Ovary (tissue), 9 donors: ENCODE data around the gene SRSF3. TPM values are rescaled to one million over a fixed set of nuclear protein-coding genes. Genes with fewer than 3 reads are reported as not detected.
A peak's percentile ranks its signal among the peaks of the same experiment; 100 is the strongest.

Source experiments
- DNase-seq, 5 donors: peaks; one replicate each; pipeline ENCODE4 v3.0.0-alpha.2; 2019 to 2020
- H3K27ac ChIP-seq, 2 donors: fragments of 200-600 bp; one replicate each; pipeline versions ENCODE4 v1.5.1 to v1.8.0; 2019 to 2022
- H3K27me3 ChIP-seq: fragments of 200-600 bp; one replicate; pipeline ENCODE4 v1.8.0; 2022
- H3K36me3 ChIP-seq: fragments of 200-600 bp; sonication (generic); one replicate; pipeline ENCODE4 v1.5.1; 2019
- H3K4me1 ChIP-seq: one replicate; pipeline ENCODE4 v1.8.1; 2013; ENCODE audit warnings: mild to moderate bottlenecking, moderate library complexity; ENCODE audit not compliant: insufficient read depth
- H3K4me3 ChIP-seq: fragments of 200-600 bp; sonication (generic); one replicate; pipeline ENCODE4 v1.5.1; 2017
- H3K9me3 ChIP-seq, 2 donors: fragments of 200-600 bp in 1 of 2; sonication (generic) in 1 of 2; one replicate each; pipeline versions ENCODE4 v1.5.1 to v1.8.1; 2013 to 2019; ENCODE audit warnings: mild to moderate bottlenecking in 1 of 2, moderate library complexity in 1 of 2
- EP300 ChIP-seq: sonication (generic); formaldehyde crosslinking; IDR thresholded peaks from one replicate; pipeline ENCODE4 v1.6.1; 2017; ENCODE audit warnings: antibody characterized with exemption
- POLR2A ChIP-seq: fragments of 450-650 bp; IDR thresholded peaks from one replicate; pipeline ENCODE4 v1.6.1; 2017; ENCODE audit warnings: antibody characterized with exemption, mild to moderate bottlenecking, moderate library complexity
- WGBS, 3 donors: extraction: QIAGEN DNeasy Blood & Tissue Kit in 1 of 3; methylation state at CpG; one replicate each; pipeline versions ENCODE4 v1.1.5 to v1.1.7; 2013 to 2017; 5-methylcytosine and 5-hydroxymethylcytosine counted together
- intact Hi-C, 4 donors: fragments of 100-400 bp; cut with DNase I; formaldehyde crosslinking; loops; one replicate each; pipeline versions ENCODE4 v1.11.0 to v1.15.1; 2022 to 2023
- polyA plus RNA-seq, 2 donors: library from polyadenylated mRNA; stranded (reverse); fragments of 200-250 nt in 1 of 2; fragments of 350-450 nt in 1 of 2; fragmentation: Illumina TruSeq in 1 of 2; extraction: RNeasy Lipid Tissue Mini Kit (QIAGEN cat#74804) in 1 of 2; gene quantifications; one replicate each; pipeline ENCODE4 v1.2.3, GENCODE V29; 2013 to 2014
- total RNA-seq, 7 donors: library from RNA; depleted of rRNA in 2 of 7; stranded (reverse); fragments of >200 nt in 2 of 7; fragmentation: NEBNext Ultra II Directional in 3 of 7; extraction: Animal tissue kit (Norgen Biotek cat#: 25700) in 3 of 7; gene quantifications; one replicate each; pipeline versions ENCODE4 v1.1.0 to v1.2.4, GENCODE V29; 2016 to 2023
- TF ChIP-seq, protein P1 (sequence below), 3 donors: fragments of 450-650 bp in 2 of 3; fragments of 200-600 bp in 1 of 3; IDR thresholded peaks; one replicate each; pipeline versions ENCODE4 v1.5.1 to v1.8.0; 2016 to 2022; ENCODE audit warnings: antibody characterized with exemption in 3 of 3, mild to moderate bottlenecking in 1 of 3
- donor health status: DM: no; HTN: no; CAD: no; lungs with moderate emphysema.
- donor health status: DM: no; HTN: no; CAD: no.
- donor health status: Bipolar disorder and iron deficiency.
- donor health status: DM: yes; HTN: yes; CAD: no.
- donor health status: DM: no; HTN: no; CAD: no.
- donor health status: DM: yes; HTN: yes; CAD: no.

The SRSF3 gene
- total and polyA plus RNA-seq, 9 donors: 146 to 345 (median 279) TPM

- intact Hi-C loops: loop anchor here in 2 of 4 donors (5.0 to 10.0 kb wide), 3 partner anchors 48 to 173 kb away; partner anchors contain the start of genes STK38 (in 2 of the 2), KCTD20 (in 1 of the 2) and PXT1 (in 1 of the 2)
These were observed 868 bp downstream of the SRSF3 start for GRCh38 chr6:36594816-36595643.

GRCh38 chr6:36596356-36596755 is 2.2 kb downstream of the SRSF3 start:
- Histone ChIP-seq H3K36me3 (no peaks in the 10 kb centered on the region), H3K9me3 (no peaks in the 10 kb centered on the region), H3K27ac (peak overlapping the region; percentile 88 to 93), H3K4me1 (peaks cover 15% of the 10 kb centered on the region), H3K4me3 (peak overlapping the region; percentile 79), H3K27me3 (no peaks in the 10 kb centered on the region)
- whole genome bisulfite sequencing, 3 donors: 1% methylated on average over 5 of the region's 5 CpGs
- TF ChIP-seq, protein P1, sequence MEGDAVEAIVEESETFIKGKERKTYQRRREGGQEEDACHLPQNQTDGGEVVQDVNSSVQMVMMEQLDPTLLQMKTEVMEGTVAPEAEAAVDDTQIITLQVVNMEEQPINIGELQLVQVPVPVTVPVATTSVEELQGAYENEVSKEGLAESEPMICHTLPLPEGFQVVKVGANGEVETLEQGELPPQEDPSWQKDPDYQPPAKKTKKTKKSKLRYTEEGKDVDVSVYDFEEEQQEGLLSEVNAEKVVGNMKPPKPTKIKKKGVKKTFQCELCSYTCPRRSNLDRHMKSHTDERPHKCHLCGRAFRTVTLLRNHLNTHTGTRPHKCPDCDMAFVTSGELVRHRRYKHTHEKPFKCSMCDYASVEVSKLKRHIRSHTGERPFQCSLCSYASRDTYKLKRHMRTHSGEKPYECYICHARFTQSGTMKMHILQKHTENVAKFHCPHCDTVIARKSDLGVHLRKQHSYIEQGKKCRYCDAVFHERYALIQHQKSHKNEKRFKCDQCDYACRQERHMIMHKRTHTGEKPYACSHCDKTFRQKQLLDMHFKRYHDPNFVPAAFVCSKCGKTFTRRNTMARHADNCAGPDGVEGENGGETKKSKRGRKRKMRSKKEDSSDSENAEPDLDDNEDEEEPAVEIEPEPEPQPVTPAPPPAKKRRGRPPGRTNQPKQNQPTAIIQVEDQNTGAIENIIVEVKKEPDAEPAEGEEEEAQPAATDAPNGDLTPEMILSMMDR (IDR thresholded peaks at IDR 0.05): no peak
- TF ChIP-seq EP300: no peak
- no peak for TF ChIP-seq POLR2A
- intact Hi-C loops: loop anchor here in 2 of 4 donors (5.0 to 10.0 kb wide), 2 partner anchors 152 to 174 kb away; partner anchors contain the start of genes KCTD20 (in 1 of the 2) and PXT1 (in 1 of the 2)
- DNase-seq: no peak

More at GRCh38 chr6:36594816-36595643, 868 bp downstream of the SRSF3 start:
- no peaks in the 10 kb centered on the region for H3K27me3 ChIP-seq
- 0 to 1% (median 0%) methylated on average over 15 of the region's 15 CpGs for WGBS, 3 donors
- H3K27ac ChIP-seq: peak overlapping the region; percentile 88 to 93
- H3K4me1 ChIP-seq: peaks cover 14% of the 10 kb centered on the region
- peak in 4 of 5 donors; percentile 39 to 74 (median 48) for DNase-seq
- peak overlapping the region; percentile 79 for H3K4me3 ChIP-seq
- H3K9me3 ChIP-seq: no peaks in the 10 kb centered on the region
- no peaks in the 10 kb centered on the region for H3K36me3 ChIP-seq
- TF ChIP-seq EP300 (no peak), POLR2A (no peak)
- TF ChIP-seq, protein P1 (IDR thresholded peaks at IDR 0.05): no peak

DNA sequence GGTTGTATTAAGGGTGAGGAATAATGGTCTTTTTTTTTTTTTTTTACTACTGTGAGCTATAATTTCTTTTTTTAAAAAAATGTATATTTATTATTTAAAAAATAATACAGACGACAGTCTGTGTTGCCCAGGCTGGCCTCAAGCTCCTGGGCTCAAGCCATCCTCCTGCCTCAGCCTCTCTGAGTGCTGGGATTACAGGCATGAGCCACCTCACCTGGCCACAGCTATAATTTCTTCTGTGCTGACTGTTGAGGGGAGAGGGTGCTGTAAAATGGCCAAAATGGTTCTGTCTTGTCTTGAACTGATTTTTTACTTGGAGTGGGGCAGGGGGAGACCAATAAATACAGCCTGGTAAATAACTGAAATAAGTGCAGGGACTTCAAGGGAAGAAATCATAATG is 3.6 kb downstream of the SRSF3 start:
- no peaks in the 10 kb centered on the region for H3K36me3 ChIP-seq
- 0 to 6% (median 5%) methylated on average over 1 of the region's 1 CpG for WGBS, 3 donors
- H3K9me3 ChIP-seq: no peaks in the 10 kb centered on the region
- peak overlapping the region; percentile 79 for H3K4me3 ChIP-seq
- no peak for TF ChIP-seq EP300
- TF ChIP-seq, protein P1 (IDR thresholded peaks at IDR 0.05): no peak
- no peak for TF ChIP-seq POLR2A
- no peaks in the 10 kb centered on the region for H3K27me3 ChIP-seq
- intact Hi-C loops: loop anchor here in 2 of 4 donors (5.0 to 10.0 kb wide), 2 partner anchors 153 to 175 kb away; partner anchors contain the start of genes KCTD20 (in 1 of the 2) and PXT1 (in 1 of the 2)
- no peak overlapping the region for H3K27ac ChIP-seq
- peak in 1 of 5 donors; percentile 14 for DNase-seq
- peaks cover 16% of the 10 kb centered on the region for H3K4me1 ChIP-seq

- Histone ChIP-seq H3K4me1 (peaks cover 16% of the 10 kb centered on the region), H3K27me3 (no peaks in the 10 kb centered on the region), H3K36me3 (no peaks in the 10 kb centered on the region), H3K4me3 (peak overlapping the region; percentile 32), H3K9me3 (no peaks in the 10 kb centered on the region), H3K27ac (no peak overlapping the region)
- TF ChIP-seq EP300 (no peak), POLR2A (no peak)
- TF ChIP-seq, protein P1 (IDR thresholded peaks at IDR 0.05): no peak
- 4 to 10% (median 8%) methylated on average over 9 of the region's 9 CpGs for WGBS, 3 donors
- intact Hi-C loops: loop anchor here in 2 of 4 donors (5.0 to 10.0 kb wide), 2 partner anchors 154 to 176 kb away; partner anchors contain the start of genes KCTD20 (in 1 of the 2) and PXT1 (in 1 of the 2)
- DNase-seq: peak in 1 of 5 donors; percentile 5
These were observed 4.2 kb downstream of the SRSF3 start for GRCh38 chr6:36598326-36598725.
